MCF 10A (cell line): ENCODE data around the gene ITGA5. TPM values are rescaled to one million over a fixed set of nuclear protein-coding genes. Genes with fewer than 3 reads are reported as not detected.

ENCODE experiments used
- BruUV-seq: library from RNA; stranded (reverse); fragments of 400-500 nt; replicated peaks from 2 replicates; lab custom pipeline; 2021; lab: Mats Ljungman, UMichigan
- CTCF ChIA-PET: fragments of 300-600 bp; sonication (Branson Sonifier 250); formaldehyde crosslinking; extraction: SDS; loops from one replicate; lab custom pipeline; 2021; ENCODE audit warnings: antibody characterized with exemption, inconsistent platforms; lab: Yijun Ruan, JAX
- POLR2A ChIA-PET: fragments of 300-600, 350-650 bp; sonication (Branson Sonifier 250); formaldehyde crosslinking; extraction: SDS; loops from one replicate; lab custom pipeline; 2020; ENCODE audit warnings: antibody characterized with exemption, inconsistent platforms; lab: Yijun Ruan, JAX
- DNase-seq: peaks from one replicate; pipeline ENCODE4 v3.0.0-alpha.2; 2018; ENCODE audit not compliant: unreplicated experiment
- H3K27ac Mint-ChIP-seq: one replicate; pipeline ENCODE4 v1.8.0; 2022; ENCODE audit warnings: mild to moderate bottlenecking, low read depth, mixed read lengths; ENCODE audit not compliant: unreplicated experiment
- H3K27me3 Mint-ChIP-seq: one replicate; pipeline ENCODE4 v1.8.0; 2022; ENCODE audit warnings: mixed read lengths; ENCODE audit not compliant: insufficient read depth, unreplicated experiment
- H3K36me3 Mint-ChIP-seq: one replicate; pipeline ENCODE4 v1.8.0; 2022; ENCODE audit warnings: mild to moderate bottlenecking, moderate library complexity, mixed read lengths; ENCODE audit not compliant: insufficient read depth, unreplicated experiment
- H3K4me1 Mint-ChIP-seq: one replicate; pipeline ENCODE4 v1.8.0; 2022; ENCODE audit warnings: mixed read lengths; ENCODE audit not compliant: insufficient read depth, unreplicated experiment
- H3K4me3 Mint-ChIP-seq: one replicate; pipeline ENCODE4 v1.8.0; 2022; ENCODE audit warnings: mild to moderate bottlenecking, moderate library complexity, mixed read lengths; ENCODE audit not compliant: unreplicated experiment
- H3K9me3 Mint-ChIP-seq: one replicate; pipeline ENCODE4 v1.8.0; 2022; ENCODE audit warnings: mixed read lengths; ENCODE audit not compliant: unreplicated experiment
- CTCF ChIP-seq: fragments of 200-600 bp; IDR thresholded peaks from one replicate; pipeline ENCODE4 v1.8.0; 2022; ENCODE audit warnings: antibody characterized with exemption, mild to moderate bottlenecking; ENCODE audit not compliant: unreplicated experiment
- intact Hi-C: fragments of 100-400 bp; cut with micrococcal nuclease; formaldehyde crosslinking; loops from 2 replicates; pipeline ENCODE4 v1.14.1; 2022
- total RNA-seq: library from RNA; stranded (reverse); gene quantifications from 2 replicates; pipeline ENCODE4 v1.2.3, GENCODE V29; 2022

ITGA5 gene
- total RNA-seq, 1 experiment from 2014 or later: 110 TPM

DNA sequence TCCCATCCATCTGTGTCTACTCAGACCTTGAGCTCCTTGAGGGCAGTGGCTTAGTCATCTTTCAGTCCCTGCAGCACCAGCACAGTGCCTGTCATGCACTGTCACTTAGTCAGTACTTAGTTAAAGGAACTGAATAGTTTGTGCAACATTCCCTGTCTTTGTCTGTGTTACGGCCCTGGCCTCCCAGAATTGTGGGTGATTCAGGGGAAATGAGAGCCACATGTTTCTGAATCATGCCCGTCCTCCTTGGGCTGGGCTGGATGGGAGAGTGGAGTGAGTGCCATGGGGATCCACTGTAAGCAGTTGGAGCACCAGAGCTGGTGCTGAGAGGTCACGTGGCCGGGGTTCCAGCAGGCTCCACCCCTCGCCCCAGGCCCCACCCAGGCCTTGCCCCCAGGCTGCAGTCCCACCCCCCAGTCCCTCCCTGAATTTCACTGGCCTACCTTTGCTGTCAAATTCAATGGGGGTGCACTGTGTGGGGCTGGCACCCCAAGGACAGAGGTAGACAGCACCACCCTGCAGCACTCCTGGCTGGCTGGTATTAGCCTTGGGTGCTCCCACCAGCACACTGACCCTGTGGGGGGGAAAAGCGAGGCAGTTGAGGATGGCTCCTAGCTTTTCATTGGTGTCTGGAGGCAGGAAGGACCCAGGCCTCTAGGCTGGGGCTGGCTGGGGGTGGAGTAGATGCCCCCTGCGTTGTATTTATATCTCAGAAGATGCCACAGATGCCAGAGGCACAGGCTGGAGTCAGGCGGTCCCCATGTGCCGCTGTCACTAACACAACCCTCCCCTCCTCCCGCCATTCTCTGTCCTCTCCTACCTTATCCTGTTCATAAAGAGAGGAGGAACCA is 7.5 kb downstream of the ITGA5 start:
- Mint-ChIP-seq H3K4me3 (peak overlapping the region; percentile 2), H3K9me3 (no peaks in the 10 kb centered on the region), H3K27me3 (no peaks in the 10 kb centered on the region), H3K36me3 (peaks cover 55% of the 10 kb centered on the region), H3K4me1 (peaks cover 40% of the 10 kb centered on the region), H3K27ac (peak overlapping the region; percentile 94)
- BruUV-seq: no TSS peak
- DNase-seq: peak; percentile 96
- intact Hi-C loops: loop anchor here (1.0 kb wide), 1 partner anchor 21 kb away; no protein-coding TSS in a partner anchor
- no peak for TF ChIP-seq CTCF
- ChIA-PET CTCF (interaction anchor here (0.9 to 14.2 kb wide), 8 partner anchors 11 to 185 kb away, joined by 3 to 316 read pairs (median 10); no protein-coding TSS in a partner anchor), POLR2A (interaction anchor here (0.7 to 11.6 kb wide), 11 partner anchors 10 to 132 kb away, joined by 3 to 108 read pairs (median 3); partner anchors contain the start of genes CBX5 and HNRNPA1)

- Mint-ChIP-seq H3K27ac (no peak overlapping the region), H3K36me3 (peaks cover 65% of the 10 kb centered on the region), H3K4me3 (no peak overlapping the region), H3K4me1 (peaks cover 33% of the 10 kb centered on the region), H3K9me3 (no peaks in the 10 kb centered on the region), H3K27me3 (no peaks in the 10 kb centered on the region)
- no peak for DNase-seq
- CTCF ChIA-PET: interaction anchor here (0.8 to 14.2 kb wide), 6 partner anchors 8 to 115 kb away, joined by 3 to 316 read pairs (median 6); no protein-coding TSS in a partner anchor
- TF ChIP-seq CTCF: no peak
- intact Hi-C loops: no loop called here
- no TSS peak for BruUV-seq
- POLR2A ChIA-PET: no interaction called here
Measured at GRCh38 chr12:54409267-54409666, 9.8 kb downstream of the ITGA5 start.

- no peak overlapping the region for H3K4me3 Mint-ChIP-seq
- peaks cover 78% of the 10 kb centered on the region for H3K36me3 Mint-ChIP-seq
- peak overlapping the region; percentile 71 for H3K27ac Mint-ChIP-seq
- no peak for TF ChIP-seq CTCF
- ChIA-PET POLR2A (no interaction called here), CTCF (interaction anchor here (0.5 to 1.4 kb wide), 4 partner anchors 14 to 1550 kb away, joined by 3 to 5 read pairs (median 4); no protein-coding TSS in a partner anchor)
- BruUV-seq: TSS peak; percentile 23
- H3K9me3 Mint-ChIP-seq: no peaks in the 10 kb centered on the region
- no peak for DNase-seq
- no peaks in the 10 kb centered on the region for H3K27me3 Mint-ChIP-seq
- intact Hi-C loops: no loop called here
- H3K4me1 Mint-ChIP-seq: peaks cover 16% of the 10 kb centered on the region
Measured at GRCh38 chr12:54407183-54407905, 11.7 kb downstream of the ITGA5 start.

DNA sequence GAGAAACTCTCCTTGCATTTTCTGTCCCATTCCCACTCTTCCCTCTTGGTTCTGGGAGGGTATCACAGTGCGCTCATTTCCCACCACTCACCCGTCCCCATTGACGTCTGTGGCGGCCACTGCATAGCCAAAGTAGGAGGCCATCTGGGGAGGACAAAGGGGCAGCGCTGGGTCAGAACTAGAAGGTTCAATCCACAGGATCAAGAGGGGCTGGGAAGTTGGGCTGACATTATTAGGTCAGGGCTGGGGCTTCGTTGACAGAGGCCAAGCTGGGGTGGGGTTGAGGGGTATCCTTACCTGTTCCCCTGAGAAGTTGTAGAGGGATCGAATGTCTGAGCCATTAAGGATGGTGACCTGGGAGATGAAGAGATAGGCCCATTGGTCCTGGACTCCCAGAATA is 13.5 kb downstream of the ITGA5 start:
- POLR2A ChIA-PET: interaction anchor here (0.5 to 0.7 kb wide), 2 partner anchors 32 to 105 kb away, joined by 3 to 4 read pairs; no protein-coding TSS in a partner anchor
- no peak for DNase-seq
- H3K4me3 Mint-ChIP-seq: no peak overlapping the region
- CTCF ChIA-PET: interaction anchor here (0.6 to 12.3 kb wide), 7 partner anchors 9 to 376 kb away, joined by 3 to 982 read pairs (median 9); partner anchors contain the start of gene ITGA5
- intact Hi-C loops: no loop called here
- no peaks in the 10 kb centered on the region for H3K27me3 Mint-ChIP-seq
- TF ChIP-seq CTCF: no peak
- no TSS peak for BruUV-seq
- peaks cover 12% of the 10 kb centered on the region for H3K4me1 Mint-ChIP-seq
- peaks cover 82% of the 10 kb centered on the region for H3K36me3 Mint-ChIP-seq
- H3K9me3 Mint-ChIP-seq: no peaks in the 10 kb centered on the region
- H3K27ac Mint-ChIP-seq: no peak overlapping the region
